Amygdala (tissue), 56 donors: Measurements from ENCODE around the gene TMEM45A.
"Not testable (repeated sequence)": the region's sequence is repeated elsewhere in the genome, so short reads cannot be mapped to it uniquely, and the experiment has no call there.

Source experiments
- DNase-seq, 56 donors: peaks; one replicate each; lab custom pipeline; 2025; lab: John Stamatoyannopoulos, UW

The TMEM45A gene

GRCh38 chr3:100563652-100564211 lies 71.3 kb downstream of the TMEM45A start:
- no peak for DNase-seq

- DNase-seq = no peak
Measured at GRCh38 chr3:100570811-100571210, 78.4 kb downstream of the TMEM45A start.

GRCh38 chr3:100574536-100574935 lies 82.1 kb downstream of the TMEM45A start:
- DNase-seq = no peak

- no peak for DNase-seq
Measured at GRCh38 chr3:100575704-100576103, 83.3 kb downstream of the TMEM45A start.

GRCh38 chr3:100577382-100578008 lies 85.1 kb downstream of the TMEM45A start:
- no peak for DNase-seq

GRCh38 chr3:100578646-100579045 lies 86.2 kb downstream of the TMEM45A start:
- no peak for DNase-seq

- DNase-seq = no peak
Measured at GRCh38 chr3:100580147-100580546, 87.7 kb downstream of the TMEM45A start.

GRCh38 chr3:100581650-100582049 lies 89.2 kb downstream of the TMEM45A start:
- no peak for DNase-seq

GRCh38 chr3:100582157-100582556 lies 89.7 kb downstream of the TMEM45A start:
- DNase-seq = not testable (repeated sequence)

- no peak for DNase-seq
Measured at GRCh38 chr3:100584101-100584660, 91.8 kb downstream of the TMEM45A start.

GRCh38 chr3:100586832-100587231 lies 94.4 kb downstream of the TMEM45A start:
- no peak for DNase-seq

GRCh38 chr3:100588251-100588650 lies 95.8 kb downstream of the TMEM45A start:
- no peak for DNase-seq

- DNase-seq = peak in 31 of 56 donors; percentile 1 to 76 (median 28)
Measured at GRCh38 chr3:100590114-100590839, 97.9 kb downstream of the TMEM45A start.

GRCh38 chr3:100590840-100591147 lies 98.4 kb downstream of the TMEM45A start:
- no peak for DNase-seq

- DNase-seq = no peak
Measured at GRCh38 chr3:100591411-100591810, 99.0 kb downstream of the TMEM45A start.

GRCh38 chr3:100600181-100601042 lies 108.0 kb downstream of the TMEM45A start:
- no peak for DNase-seq

- no peak for DNase-seq
Measured at GRCh38 chr3:100602506-100603444, 110.4 kb downstream of the TMEM45A start.

- no peak for DNase-seq
Measured at GRCh38 chr3:100603469-100603868, 111.0 kb downstream of the TMEM45A start.

GRCh38 chr3:100605358-100605757 lies 112.9 kb downstream of the TMEM45A start:
- no peak for DNase-seq
